HG03565 (cell line): ENCODE data around the gene FCGR2B.
A peak's percentile ranks its signal among the peaks of the same experiment; 100 is the strongest.
"Not testable (repeated sequence)": the region's sequence is repeated elsewhere in the genome, so short reads cannot be mapped to it uniquely, and the experiment has no call there.

Experiments
- ATAC-seq: cut with Tn5 transposase; IDR thresholded peaks from one replicate; pipeline ENCODE4 v1.9.1; 2021; ENCODE audit warnings: mild to moderate bottlenecking, moderate library complexity; ENCODE audit not compliant: unreplicated experiment

The FCGR2B gene

GRCh38 chr1:161702250-161702649 is 39.3 kb downstream of the FCGR2B start:
- ATAC-seq = no peak

- ATAC-seq = no peak
These were observed 42.6 kb downstream of the FCGR2B start for GRCh38 chr1:161705537-161705936.

GRCh38 chr1:161706113-161706481 is 43.2 kb downstream of the FCGR2B start:
- no peak for ATAC-seq

- ATAC-seq = peak; percentile 57
These were observed 43.8 kb downstream of the FCGR2B start, which contains the start of gene FCRLA for GRCh38 chr1:161706482-161707347. FCRLA (plus strand) TSS chr1:161707229; CDS start chr1:161707265, 36 bp downstream.

GRCh38 chr1:161707503-161707902 is 44.6 kb downstream of the FCGR2B start:
- ATAC-seq = no peak

- ATAC-seq = no peak
These were observed 46.4 kb downstream of the FCGR2B start for GRCh38 chr1:161709373-161709772.

- no peak for ATAC-seq
These were observed 47.6 kb downstream of the FCGR2B start for GRCh38 chr1:161710560-161710959.

- peak; percentile 43 for ATAC-seq
These were observed 55.8 kb downstream of the FCGR2B start for GRCh38 chr1:161718559-161719324.

GRCh38 chr1:161719325-161719611 is 56.3 kb downstream of the FCGR2B start:
- peak; percentile 28 for ATAC-seq

GRCh38 chr1:161720422-161720821 is 57.5 kb downstream of the FCGR2B start:
- ATAC-seq = no peak

- ATAC-seq = no peak
These were observed 58.2 kb downstream of the FCGR2B start, which contains the start of gene FCRLB for GRCh38 chr1:161720956-161721737. FCRLB (plus strand) TSS chr1:161721544; CDS start chr1:161722673, 1,129 bp downstream.

GRCh38 chr1:161721738-161722343 is 58.9 kb downstream of the FCGR2B start:
- no peak for ATAC-seq

GRCh38 chr1:161722406-161722805 is 59.5 kb downstream of the FCGR2B start:
- no peak for ATAC-seq

GRCh38 chr1:161723459-161724141 is 60.7 kb downstream of the FCGR2B start:
- ATAC-seq = no peak

GRCh38 chr1:161725258-161725907 is 62.4 kb downstream of the FCGR2B start:
- ATAC-seq = not testable (repeated sequence)

- ATAC-seq = no peak
These were observed 63.0 kb downstream of the FCGR2B start for GRCh38 chr1:161725908-161726472.

GRCh38 chr1:161726473-161727255 is 63.7 kb downstream of the FCGR2B start:
- peak; percentile 28 for ATAC-seq

GRCh38 chr1:161727256-161727924 is 64.4 kb downstream of the FCGR2B start:
- no peak for ATAC-seq
